Smooth muscle cell (in vitro differentiated cells): ENCODE measurements around the gene EPB41L2. TPM values are rescaled to one million over a fixed set of nuclear protein-coding genes. Genes with fewer than 3 reads are reported as not detected.

ENCODE experiments used
- DNase-seq: peaks from one replicate; lab custom pipeline; 2025; ENCODE audit not compliant: unreplicated experiment; lab: John Stamatoyannopoulos, UW
- H2AFZ ChIP-seq: fragments of 200-600 bp; sonication (generic); 2 replicates; pipeline ENCODE4 v1.6.0; 2016; ENCODE audit warnings: antibody characterized with exemption, low read depth, mild to moderate bottlenecking
- H3F3A ChIP-seq: fragments of 200-600 bp; sonication (generic); 2 replicates; pipeline ENCODE4 v1.6.0; 2017; ENCODE audit warnings: antibody characterized with exemption, low read depth
- H3K27ac ChIP-seq: fragments of 200-600 bp; sonication (generic); 2 replicates; pipeline ENCODE4 v1.5.1; 2016; ENCODE audit warnings: low read depth, mild to moderate bottlenecking
- H3K27me3 ChIP-seq: fragments of 200-600 bp; sonication (generic); 2 replicates; pipeline ENCODE4 v1.6.1; 2016; ENCODE audit warnings: low read depth, mild to moderate bottlenecking
- H3K36me3 ChIP-seq: fragments of 200-600 bp; sonication (generic); 2 replicates; pipeline ENCODE4 v1.5.1; 2016; ENCODE audit warnings: low read depth
- H3K4me1 ChIP-seq: fragments of 200-600 bp; sonication (generic); 2 replicates; pipeline ENCODE4 v1.5.1; 2016; ENCODE audit warnings: low read depth
- H3K4me2 ChIP-seq: fragments of 200-600 bp; sonication (generic); 2 replicates; pipeline ENCODE4 v1.6.0; 2016; ENCODE audit warnings: mild to moderate bottlenecking
- H3K4me3 ChIP-seq: fragments of 200-600 bp; sonication (generic); 2 replicates; pipeline ENCODE4 v1.5.1; 2016; ENCODE audit warnings: mild to moderate bottlenecking
- H3K79me2 ChIP-seq: fragments of 200-600 bp; sonication (generic); 2 replicates; pipeline ENCODE4 v1.6.0; 2016; ENCODE audit warnings: low read depth, mild to moderate bottlenecking
- H3K9ac ChIP-seq: fragments of 200-600 bp; sonication (generic); 2 replicates; pipeline ENCODE4 v1.6.0; 2016; ENCODE audit warnings: low read depth
- H3K9me3 ChIP-seq: fragments of 200-600 bp; sonication (generic); replicated peaks from 2 replicates; pipeline ENCODE4 v1.5.1; 2016; ENCODE audit warnings: low read depth
- H4K20me1 ChIP-seq: fragments of 200-600 bp; sonication (generic); 2 replicates; pipeline ENCODE4 v1.6.0; 2016; ENCODE audit warnings: low read depth
- CTCF ChIP-seq: fragments of 200-600 bp; sonication (generic); IDR thresholded peaks from 2 replicates; pipeline ENCODE4 v1.5.1; 2017; ENCODE audit warnings: borderline replicate concordance, mild to moderate bottlenecking, antibody characterized with exemption; ENCODE audit not compliant: insufficient read depth, poor library complexity, severe bottlenecking
- WGBS: methylation state at CpG from one replicate; pipeline ENCODE4 v1.1.7; 2016; ENCODE audit warnings: low lambda C conversion rate; 5-methylcytosine and 5-hydroxymethylcytosine counted together
- polyA plus RNA-seq: library from polyadenylated mRNA; unstranded; fragments of >200 nt; fragmentation: Nextera tagmentation; extraction: Ambion mirVana; gene quantifications from 2 replicates; pipeline ENCODE4 v1.2.1, GENCODE V29; 2016
- total RNA-seq: library from RNA; depleted of rRNA; stranded (reverse); fragments of >200 nt; gene quantifications from 2 replicates; pipeline ENCODE4 v1.2.3, GENCODE V29; 2014

The EPB41L2 gene
- total and polyA plus RNA-seq, 2 experiments from 2014 or later, result 40.2 to 44.6 TPM

GRCh38 chr6:130886966-130887365, 176.1 kb downstream of the EPB41L2 start:
- Histone ChIP-seq H3K4me1 (no peaks in the 10 kb centered on the region), H3K36me3 (peaks cover 8% of the 10 kb centered on the region), H3K4me2 (no peak overlapping the region), H3K9ac (no peak overlapping the region), H3F3A (no peaks in the 10 kb centered on the region), H3K4me3 (no peak overlapping the region), H4K20me1 (no peaks in the 10 kb centered on the region), H3K79me2 (no peaks in the 10 kb centered on the region), H3K9me3 (no peaks in the 10 kb centered on the region), H3K27ac (no peak overlapping the region), H2AFZ (no peak overlapping the region), H3K27me3 (no peaks in the 10 kb centered on the region)
- DNase-seq, result no peak
- WGBS, result 96% methylated on average over 2 of the region's 2 CpGs
- no peak for TF ChIP-seq CTCF

- Histone ChIP-seq H3K27ac (no peak overlapping the region), H3K36me3 (peaks cover 8% of the 10 kb centered on the region), H3F3A (no peaks in the 10 kb centered on the region), H2AFZ (no peak overlapping the region), H3K4me3 (no peak overlapping the region), H3K79me2 (no peaks in the 10 kb centered on the region), H4K20me1 (no peaks in the 10 kb centered on the region), H3K27me3 (no peaks in the 10 kb centered on the region), H3K4me1 (no peaks in the 10 kb centered on the region), H3K9me3 (no peaks in the 10 kb centered on the region), H3K4me2 (no peak overlapping the region), H3K9ac (no peak overlapping the region)
- WGBS, result 42% methylated on average over 4 of the region's 4 CpGs
- peak; percentile 93 for TF ChIP-seq CTCF
- no peak for DNase-seq
These were observed 177.5 kb downstream of the EPB41L2 start for GRCh38 chr6:130885392-130886192.

- Histone ChIP-seq H3K9me3 (no peaks in the 10 kb centered on the region), H4K20me1 (no peaks in the 10 kb centered on the region), H3K9ac (no peak overlapping the region), H3K4me1 (no peaks in the 10 kb centered on the region), H3K79me2 (no peaks in the 10 kb centered on the region), H3K27me3 (no peaks in the 10 kb centered on the region), H2AFZ (no peak overlapping the region), H3K4me2 (no peak overlapping the region), H3F3A (no peaks in the 10 kb centered on the region), H3K36me3 (no peaks in the 10 kb centered on the region), H3K4me3 (no peak overlapping the region), H3K27ac (no peak overlapping the region)
- no peak for DNase-seq
- 86% methylated on average over 4 of the region's 4 CpGs for WGBS
- TF ChIP-seq CTCF, result no peak
These were observed 180.7 kb downstream of the EPB41L2 start for GRCh38 chr6:130882370-130882769.

- no peak overlapping the region for H3K27ac ChIP-seq
- TF ChIP-seq CTCF, result no peak
- WGBS, result 97% methylated on average over 6 of the region's 6 CpGs
- no peaks in the 10 kb centered on the region for H4K20me1 ChIP-seq
- H3K27me3 ChIP-seq, result no peaks in the 10 kb centered on the region
- no peaks in the 10 kb centered on the region for H3K79me2 ChIP-seq
- no peaks in the 10 kb centered on the region for H3K4me1 ChIP-seq
- H2AFZ ChIP-seq, result no peak overlapping the region
- H3K9ac ChIP-seq, result no peak overlapping the region
- H3K9me3 ChIP-seq, result no peaks in the 10 kb centered on the region
- no peaks in the 10 kb centered on the region for H3K36me3 ChIP-seq
- H3F3A ChIP-seq, result no peaks in the 10 kb centered on the region
- no peak overlapping the region for H3K4me3 ChIP-seq
- no peak for DNase-seq
- H3K4me2 ChIP-seq, result no peak overlapping the region
These were observed 183.2 kb downstream of the EPB41L2 start for GRCh38 chr6:130879826-130880225.
